GM12873 (cell line): ENCODE data around the gene TM9SF4.

Experiments used
- CTCF ChIP-seq: IDR thresholded peaks from 2 replicates; pipeline ENCODE4 v1.5.1; 2012; ENCODE audit warnings: low read depth, mild to moderate bottlenecking, moderate library complexity, low read length, control low read depth; ENCODE audit not compliant: insufficient read depth; ENCODE audit errors: missing control alignments

Gene TM9SF4

GRCh38 chr20:32112841-32113240 lies 3.3 kb downstream of the TM9SF4 start:
- TF ChIP-seq CTCF = no peak

DNA sequence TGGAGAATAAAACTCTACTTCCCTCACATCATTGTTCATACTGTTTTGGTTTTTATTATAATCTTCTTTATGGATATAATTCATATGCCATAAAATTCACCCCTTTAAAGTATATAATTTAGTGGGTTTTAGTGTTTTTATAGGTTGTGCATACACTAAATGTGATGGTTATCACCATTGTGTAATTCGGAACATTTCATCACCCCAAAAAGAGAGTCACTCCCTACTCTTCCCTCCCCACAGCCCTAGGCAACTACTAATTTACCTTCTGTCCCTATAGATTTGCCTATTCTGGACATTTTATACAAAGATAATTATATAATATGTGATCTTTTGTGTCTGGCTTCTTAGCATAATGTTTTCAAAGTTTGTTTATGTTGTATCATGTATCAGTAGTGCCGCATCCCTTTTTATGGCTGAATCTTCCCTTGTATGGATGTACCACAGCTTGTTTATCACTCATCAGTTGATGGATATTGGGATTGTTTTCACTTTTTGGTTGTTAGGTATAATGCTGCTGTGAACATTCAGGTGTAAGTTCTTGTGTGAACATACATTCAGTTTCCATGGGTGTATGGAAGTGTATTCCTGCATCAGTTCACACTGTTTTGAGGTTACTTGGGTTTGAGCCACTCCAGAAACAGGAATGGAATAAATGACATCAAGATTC lies 4.2 kb downstream of the TM9SF4 start:
- TF ChIP-seq CTCF = no peak

DNA sequence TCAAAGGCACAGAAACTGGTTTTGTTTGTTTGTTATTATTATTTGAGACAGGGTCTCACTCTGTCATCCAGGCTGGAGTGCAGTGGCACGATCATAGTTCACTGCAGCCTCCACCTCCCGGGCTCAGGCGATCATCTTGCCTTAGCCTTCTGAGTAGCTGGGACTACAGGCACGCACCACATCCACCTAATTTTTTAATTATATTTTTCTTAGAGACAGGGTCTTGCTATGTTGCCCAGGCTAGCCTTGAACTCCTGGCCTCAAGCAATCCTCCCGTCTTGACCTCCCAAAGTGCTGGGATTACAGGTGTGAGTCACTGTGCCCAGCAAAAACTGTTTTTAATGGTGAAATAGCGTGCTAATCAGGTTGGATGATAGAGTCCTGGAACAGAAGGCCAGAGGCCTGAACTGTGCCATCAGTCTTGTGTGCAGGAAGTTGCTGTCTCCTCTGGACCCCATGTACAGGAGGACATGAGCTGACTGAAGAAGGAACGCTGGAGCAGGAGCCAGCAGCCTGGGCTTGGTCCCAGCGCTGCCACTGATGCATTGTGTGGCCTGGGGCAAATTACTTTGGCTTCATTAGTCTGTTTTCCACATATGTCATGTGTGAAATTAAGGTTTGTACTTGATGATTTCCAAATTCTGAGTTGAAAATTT lies 4.9 kb downstream of the TM9SF4 start:
- TF ChIP-seq CTCF = no peak

GRCh38 chr20:32115211-32115767 lies 5.8 kb downstream of the TM9SF4 start:
- TF ChIP-seq CTCF = no peak

GRCh38 chr20:32116079-32116521 lies 6.6 kb downstream of the TM9SF4 start:
- TF ChIP-seq CTCF = no peak

GRCh38 chr20:32119734-32120133 lies 10.2 kb downstream of the TM9SF4 start:
- TF ChIP-seq CTCF = no peak

- no peak for TF ChIP-seq CTCF
Observed at GRCh38 chr20:32123088-32123487, 13.6 kb downstream of the TM9SF4 start.
